Measurements from ENCODE around the gene PRR7. TPM values are rescaled to one million over a fixed set of nuclear protein-coding genes. Genes with fewer than 3 reads are reported as not detected.

The PRR7 gene
- total and polyA plus RNA-seq, 2 of the 13 experiments (the other 11 are each of a cell fraction or from before 2014, with no cell fraction given), result 4.8 to 5.0 TPM

DNA sequence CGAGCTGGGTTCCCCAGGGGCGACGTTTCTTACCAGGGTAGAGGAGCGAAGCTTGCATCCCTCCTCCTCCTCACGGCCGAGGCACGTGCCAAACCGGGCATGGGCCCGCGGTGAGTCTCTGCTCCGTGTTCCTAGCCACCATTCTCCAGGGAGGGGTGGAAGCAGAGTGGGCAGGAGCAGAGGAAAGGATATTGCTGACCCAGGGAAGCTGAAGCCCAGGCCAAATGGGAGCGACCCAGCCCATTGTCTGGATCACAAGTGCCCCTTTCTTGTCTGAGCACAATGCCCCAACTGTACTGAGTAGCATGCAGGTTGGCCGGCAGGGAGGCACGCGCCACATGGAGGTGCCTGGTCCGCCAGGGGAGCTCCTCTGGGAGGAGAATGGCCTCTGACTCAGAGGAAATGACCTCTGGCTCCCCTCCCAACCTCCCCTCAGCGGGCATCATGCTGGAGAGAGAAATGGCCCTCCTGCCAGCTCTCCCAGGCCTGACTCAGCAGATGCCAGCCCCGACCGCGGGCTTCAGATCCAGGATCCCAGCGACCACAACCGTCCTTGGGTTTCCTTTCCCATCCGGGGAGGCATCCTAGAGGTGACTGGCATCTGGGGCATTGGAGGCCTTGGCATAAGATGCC, 1.1 kb downstream of the PRR7 start (continued):
- 0 out of 2 replicates have a peak, but pooled peaks have one; percentile 24 for TF ChIP-seq ZNF709 (CRISPR knock-in tag; IDR thresholded peaks at IDR 0.05)
- TF ChIP-seq, protein P1, sequence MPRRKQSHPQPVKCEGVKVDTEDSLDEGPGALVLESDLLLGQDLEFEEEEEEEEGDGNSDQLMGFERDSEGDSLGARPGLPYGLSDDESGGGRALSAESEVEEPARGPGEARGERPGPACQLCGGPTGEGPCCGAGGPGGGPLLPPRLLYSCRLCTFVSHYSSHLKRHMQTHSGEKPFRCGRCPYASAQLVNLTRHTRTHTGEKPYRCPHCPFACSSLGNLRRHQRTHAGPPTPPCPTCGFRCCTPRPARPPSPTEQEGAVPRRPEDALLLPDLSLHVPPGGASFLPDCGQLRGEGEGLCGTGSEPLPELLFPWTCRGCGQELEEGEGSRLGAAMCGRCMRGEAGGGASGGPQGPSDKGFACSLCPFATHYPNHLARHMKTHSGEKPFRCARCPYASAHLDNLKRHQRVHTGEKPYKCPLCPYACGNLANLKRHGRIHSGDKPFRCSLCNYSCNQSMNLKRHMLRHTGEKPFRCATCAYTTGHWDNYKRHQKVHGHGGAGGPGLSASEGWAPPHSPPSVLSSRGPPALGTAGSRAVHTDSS (CRISPR knock-in tag; conservative IDR thresholded peaks at IDR 0.05), result no peak
- TF ChIP-seq FOSL1 (CRISPR knock-in tag; IDR thresholded peaks at IDR 0.05; ENCODE audit: borderline replicate concordance), result peak; percentile 61; the same call in 1 of the 2 replicates
- TF ChIP-seq, protein P2, sequence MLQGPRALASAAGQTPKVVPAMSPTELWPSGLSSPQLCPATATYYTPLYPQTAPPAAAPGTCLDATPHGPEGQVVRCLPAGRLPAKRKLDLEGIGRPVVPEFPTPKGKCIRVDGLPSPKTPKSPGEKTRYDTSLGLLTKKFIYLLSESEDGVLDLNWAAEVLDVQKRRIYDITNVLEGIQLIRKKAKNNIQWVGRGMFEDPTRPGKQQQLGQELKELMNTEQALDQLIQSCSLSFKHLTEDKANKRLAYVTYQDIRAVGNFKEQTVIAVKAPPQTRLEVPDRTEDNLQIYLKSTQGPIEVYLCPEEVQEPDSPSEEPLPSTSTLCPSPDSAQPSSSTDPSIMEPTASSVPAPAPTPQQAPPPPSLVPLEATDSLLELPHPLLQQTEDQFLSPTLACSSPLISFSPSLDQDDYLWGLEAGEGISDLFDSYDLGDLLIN (CRISPR knock-in tag; IDR thresholded peaks at IDR 0.05; ENCODE audit: borderline replicate concordance), result no peak
- no peak for TF ChIP-seq ZNF34 (CRISPR knock-in tag; IDR thresholded peaks at IDR 0.05; ENCODE audit: borderline replicate concordance)
- TF ChIP-seq HDAC2 (CRISPR knock-in tag; IDR thresholded peaks at IDR 0.05), result peak; percentile 59
- TF ChIP-seq ELF1 (CRISPR knock-in tag; IDR thresholded peaks at IDR 0.05), result 0 out of 2 replicates have a peak, but pooled peaks have one; percentile 9
- TF ChIP-seq ZBTB42 (CRISPR knock-in tag; IDR thresholded peaks at IDR 0.05), result no peak
- no peak for TF ChIP-seq TBP (CRISPR knock-in tag; IDR thresholded peaks at IDR 0.05)
- peak; percentile 15; the same call in 1 of the 2 replicates for TF ChIP-seq POLR2AphosphoS5 (IDR thresholded peaks at IDR 0.05; ENCODE audit: low read depth, low read length)
- TF ChIP-seq ZNF674 (CRISPR knock-in tag; IDR thresholded peaks at IDR 0.05; ENCODE audit: low read depth), result no peak
- TF ChIP-seq ZNF317 (CRISPR knock-in tag; IDR thresholded peaks at IDR 0.05), result peak; percentile 76
- no peak for TF ChIP-seq PAWR (CRISPR knock-in tag; IDR thresholded peaks at IDR 0.05; ENCODE audit: borderline replicate concordance)
- no peak for TF ChIP-seq GABPA (IDR thresholded peaks at IDR 0.05; ENCODE audit: low read depth, low read length)
- TF ChIP-seq GABPA (CRISPR knock-in tag; IDR thresholded peaks at IDR 0.05; ENCODE audit: low read depth), result peak; percentile 29; the same call in 1 of the 2 replicates
- TF ChIP-seq HIVEP1 (CRISPR knock-in tag; IDR thresholded peaks at IDR 0.05), result peak; percentile 87
- TF ChIP-seq NONO (IDR thresholded peaks at IDR 0.05), result no peak
- TF ChIP-seq NONO (CRISPR knock-in tag; conservative IDR thresholded peaks at IDR 0.05), result peak; percentile 70
- TF ChIP-seq, protein P3, sequence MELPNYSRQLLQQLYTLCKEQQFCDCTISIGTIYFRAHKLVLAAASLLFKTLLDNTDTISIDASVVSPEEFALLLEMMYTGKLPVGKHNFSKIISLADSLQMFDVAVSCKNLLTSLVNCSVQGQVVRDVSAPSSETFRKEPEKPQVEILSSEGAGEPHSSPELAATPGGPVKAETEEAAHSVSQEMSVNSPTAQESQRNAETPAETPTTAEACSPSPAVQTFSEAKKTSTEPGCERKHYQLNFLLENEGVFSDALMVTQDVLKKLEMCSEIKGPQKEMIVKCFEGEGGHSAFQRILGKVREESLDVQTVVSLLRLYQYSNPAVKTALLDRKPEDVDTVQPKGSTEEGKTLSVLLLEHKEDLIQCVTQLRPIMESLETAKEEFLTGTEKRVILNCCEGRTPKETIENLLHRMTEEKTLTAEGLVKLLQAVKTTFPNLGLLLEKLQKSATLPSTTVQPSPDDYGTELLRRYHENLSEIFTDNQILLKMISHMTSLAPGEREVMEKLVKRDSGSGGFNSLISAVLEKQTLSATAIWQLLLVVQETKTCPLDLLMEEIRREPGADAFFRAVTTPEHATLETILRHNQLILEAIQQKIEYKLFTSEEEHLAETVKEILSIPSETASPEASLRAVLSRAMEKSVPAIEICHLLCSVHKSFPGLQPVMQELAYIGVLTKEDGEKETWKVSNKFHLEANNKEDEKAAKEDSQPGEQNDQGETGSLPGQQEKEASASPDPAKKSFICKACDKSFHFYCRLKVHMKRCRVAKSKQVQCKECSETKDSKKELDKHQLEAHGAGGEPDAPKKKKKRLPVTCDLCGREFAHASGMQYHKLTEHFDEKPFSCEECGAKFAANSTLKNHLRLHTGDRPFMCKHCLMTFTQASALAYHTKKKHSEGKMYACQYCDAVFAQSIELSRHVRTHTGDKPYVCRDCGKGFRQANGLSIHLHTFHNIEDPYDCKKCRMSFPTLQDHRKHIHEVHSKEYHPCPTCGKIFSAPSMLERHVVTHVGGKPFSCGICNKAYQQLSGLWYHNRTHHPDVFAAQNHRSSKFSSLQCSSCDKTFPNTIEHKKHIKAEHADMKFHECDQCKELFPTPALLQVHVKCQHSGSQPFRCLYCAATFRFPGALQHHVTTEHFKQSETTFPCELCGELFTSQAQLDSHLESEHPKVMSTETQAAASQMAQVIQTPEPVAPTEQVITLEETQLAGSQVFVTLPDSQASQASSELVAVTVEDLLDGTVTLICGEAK (IDR thresholded peaks at IDR 0.05), result no peak
- TF ChIP-seq, protein P3 (CRISPR knock-in tag; IDR thresholded peaks at IDR 0.05), result 0 out of 2 replicates have a peak, but pooled peaks have one; percentile 52

Measured in HepG2 (cell line).